GM19025 (cell line): Measurements from ENCODE around the gene PGS1.
A peak's percentile ranks its signal among the peaks of the same experiment; 100 is the strongest.
"Not testable (repeated sequence)": the region's sequence is repeated elsewhere in the genome, so short reads cannot be mapped to it uniquely, and the experiment has no call there.

ENCODE experiments used
- ATAC-seq: cut with Tn5 transposase; IDR thresholded peaks from one replicate; pipeline ENCODE4 v1.9.1; 2021; ENCODE audit warnings: mild to moderate bottlenecking, low read depth, moderate library complexity; ENCODE audit not compliant: unreplicated experiment

Gene PGS1

GRCh38 chr17:78378225-78379130, at the start of gene PGS1:
PGS1 (plus strand) TSS chr17:78378649; CDS start chr17:78378666, 17 bp downstream.
- no peak for ATAC-seq

GRCh38 chr17:78329263-78330059, 49.0 kb upstream of the PGS1 start:
- no peak for ATAC-seq

- ATAC-seq: no peak
Observed at GRCh38 chr17:78330570-78331224, 47.8 kb upstream of the PGS1 start.

- ATAC-seq: not testable (repeated sequence)
Observed at GRCh38 chr17:78331355-78331754, 47.1 kb upstream of the PGS1 start.

GRCh38 chr17:78332991-78333390, 45.5 kb upstream of the PGS1 start:
- ATAC-seq: no peak

- no peak for ATAC-seq
Observed at GRCh38 chr17:78335209-78335608, 43.2 kb upstream of the PGS1 start.

- ATAC-seq: peak; percentile 53
Observed at GRCh38 chr17:78337244-78338109, 41.0 kb upstream of the PGS1 start.

GRCh38 chr17:78338486-78339259, 39.8 kb upstream of the PGS1 start:
- ATAC-seq: no peak

- ATAC-seq: no peak
Observed at GRCh38 chr17:78340183-78340955, 38.1 kb upstream of the PGS1 start.

- no peak for ATAC-seq
Observed at GRCh38 chr17:78341559-78342448, 36.6 kb upstream of the PGS1 start.

- no peak for ATAC-seq
Observed at GRCh38 chr17:78342449-78343186, 35.8 kb upstream of the PGS1 start.

- no peak for ATAC-seq
Observed at GRCh38 chr17:78343187-78343542, 35.3 kb upstream of the PGS1 start.

- ATAC-seq: no peak
Observed at GRCh38 chr17:78343543-78344201, 34.8 kb upstream of the PGS1 start.

- no peak for ATAC-seq
Observed at GRCh38 chr17:78344666-78345065, 33.8 kb upstream of the PGS1 start.

GRCh38 chr17:78345172-78345571, 33.3 kb upstream of the PGS1 start:
- no peak for ATAC-seq

- no peak for ATAC-seq
Observed at GRCh38 chr17:78345791-78346494, 32.5 kb upstream of the PGS1 start.
